ENCODE data around the gene NT5DC2.

DNA sequence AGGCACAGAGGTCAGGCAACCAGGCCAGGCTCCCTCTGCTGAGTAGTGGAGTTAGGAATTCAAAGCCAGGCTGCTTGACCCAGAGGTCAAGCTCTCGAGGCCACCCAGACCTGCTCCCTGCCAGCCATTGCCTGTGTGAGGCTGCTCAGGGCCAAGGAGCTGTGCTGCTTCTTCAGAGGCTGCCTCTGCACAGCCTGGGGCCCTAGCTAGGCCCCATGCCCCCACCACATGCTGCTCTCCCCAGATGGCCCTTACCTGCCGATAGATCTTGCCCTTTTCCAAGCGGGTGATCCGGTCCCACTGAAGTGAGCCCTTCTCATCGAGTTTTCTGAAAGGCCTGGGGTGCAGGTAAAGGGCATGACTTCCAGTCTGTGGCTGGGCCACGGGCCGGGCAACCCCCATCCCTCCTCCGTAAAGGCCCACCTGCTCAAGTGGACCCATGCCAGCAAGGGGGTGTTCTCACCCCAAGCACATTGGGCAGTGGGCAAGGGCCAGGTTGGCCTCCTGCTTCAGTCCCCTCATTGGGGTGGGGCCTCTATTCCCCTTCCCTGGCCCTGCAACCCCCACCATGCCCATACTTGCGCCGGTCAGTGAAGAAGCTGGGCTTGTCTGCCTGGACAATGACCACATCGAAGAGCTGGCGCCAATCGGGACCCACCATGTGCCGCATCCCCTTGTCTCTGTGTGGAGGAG lies 6.5 kb downstream of the NT5DC2 start:
- TF ChIP-seq, protein P1, sequence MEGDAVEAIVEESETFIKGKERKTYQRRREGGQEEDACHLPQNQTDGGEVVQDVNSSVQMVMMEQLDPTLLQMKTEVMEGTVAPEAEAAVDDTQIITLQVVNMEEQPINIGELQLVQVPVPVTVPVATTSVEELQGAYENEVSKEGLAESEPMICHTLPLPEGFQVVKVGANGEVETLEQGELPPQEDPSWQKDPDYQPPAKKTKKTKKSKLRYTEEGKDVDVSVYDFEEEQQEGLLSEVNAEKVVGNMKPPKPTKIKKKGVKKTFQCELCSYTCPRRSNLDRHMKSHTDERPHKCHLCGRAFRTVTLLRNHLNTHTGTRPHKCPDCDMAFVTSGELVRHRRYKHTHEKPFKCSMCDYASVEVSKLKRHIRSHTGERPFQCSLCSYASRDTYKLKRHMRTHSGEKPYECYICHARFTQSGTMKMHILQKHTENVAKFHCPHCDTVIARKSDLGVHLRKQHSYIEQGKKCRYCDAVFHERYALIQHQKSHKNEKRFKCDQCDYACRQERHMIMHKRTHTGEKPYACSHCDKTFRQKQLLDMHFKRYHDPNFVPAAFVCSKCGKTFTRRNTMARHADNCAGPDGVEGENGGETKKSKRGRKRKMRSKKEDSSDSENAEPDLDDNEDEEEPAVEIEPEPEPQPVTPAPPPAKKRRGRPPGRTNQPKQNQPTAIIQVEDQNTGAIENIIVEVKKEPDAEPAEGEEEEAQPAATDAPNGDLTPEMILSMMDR (IDR thresholded peaks at IDR 0.05; ENCODE audit: poor library complexity) = no peak
- no peak for TF ChIP-seq EZH2phosphoT487 (IDR thresholded peaks at IDR 0.05; ENCODE audit: low read depth, severe bottlenecking, unreplicated experiment)
- no peak for TF ChIP-seq EZH2 (IDR thresholded peaks at IDR 0.05; ENCODE audit: borderline replicate concordance)
